Measurements from ENCODE around the gene MSX1. TPM values are rescaled to one million over a fixed set of nuclear protein-coding genes. Genes with fewer than 3 reads are reported as not detected.

The MSX1 gene
- total RNA-seq, 2 donors from 2014 or later: not detected

DNA sequence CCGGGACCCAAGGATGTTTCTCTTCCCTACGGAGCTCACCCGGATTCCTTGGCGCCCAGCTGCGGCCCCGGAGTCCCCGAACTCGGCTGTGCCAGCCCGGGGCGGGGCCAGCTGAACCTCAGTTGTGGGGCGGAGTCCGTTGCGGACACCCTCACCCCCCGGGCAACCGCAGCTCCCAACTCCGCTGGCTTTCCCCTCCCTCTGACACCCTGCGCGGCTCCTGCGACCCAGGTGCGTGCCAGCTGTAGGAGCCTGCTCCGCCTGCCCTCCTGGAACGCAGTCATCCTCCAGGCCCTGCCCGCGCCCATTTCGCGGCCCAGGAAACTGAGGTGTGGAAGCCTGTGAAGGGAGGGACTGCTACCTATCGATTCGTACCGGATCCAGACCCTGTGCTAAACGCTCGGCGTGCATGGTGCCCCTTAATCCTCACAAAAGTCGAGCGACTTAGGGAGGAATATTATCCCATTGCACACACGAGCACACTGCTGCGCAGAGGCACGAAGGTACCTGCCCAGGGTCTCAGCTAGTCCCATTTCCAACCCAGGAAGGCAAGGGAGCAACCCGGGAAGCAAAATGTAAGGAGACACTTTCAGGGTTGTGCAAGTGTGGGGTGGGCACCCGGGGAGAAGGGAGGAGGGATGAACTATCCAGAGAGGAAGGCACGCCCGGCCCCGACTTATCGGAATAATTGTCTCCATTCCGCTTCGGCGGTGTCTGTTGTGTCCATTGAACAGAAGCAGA, 12.3 kb downstream of the MSX1 start:
- H3K9me3 Mint-ChIP-seq: no peaks in the 10 kb centered on the region

DNA sequence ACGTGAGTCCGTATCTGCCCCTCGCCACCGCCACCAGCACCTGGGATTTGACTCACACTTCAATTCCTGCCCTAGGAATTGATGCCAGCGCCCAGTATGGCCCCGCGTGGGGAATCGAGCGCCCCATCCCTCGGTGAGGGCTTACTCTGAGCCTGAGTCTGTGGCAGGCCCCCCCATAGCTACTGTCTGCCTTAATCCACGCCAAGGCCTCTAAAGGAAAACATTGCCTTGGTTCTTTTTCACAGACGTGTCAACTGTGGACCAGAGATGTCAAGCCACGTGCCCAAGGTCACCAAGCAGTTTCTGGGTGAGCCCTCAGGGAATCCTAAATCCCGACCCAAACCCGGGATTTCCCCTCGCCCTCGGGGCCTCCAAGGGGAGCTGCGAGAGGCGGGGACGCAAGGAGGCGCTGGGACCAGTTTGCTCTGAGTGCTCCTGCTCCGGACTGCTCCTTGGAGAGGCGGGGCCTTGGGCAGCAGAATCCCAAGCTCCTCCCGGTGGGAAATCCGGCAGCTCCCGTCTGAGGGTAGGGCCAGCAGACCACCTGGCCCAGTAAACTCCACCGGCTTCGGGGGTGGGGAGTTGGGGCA, 12.9 kb downstream of the MSX1 start:
- no peaks in the 10 kb centered on the region for H3K36me3 Mint-ChIP-seq (ENCODE audit: insufficient read depth in 2 of 2)
- ATAC-seq (replicated peaks in 1 of 2): no peak
- H3K4me3 Mint-ChIP-seq: no peak overlapping the region
- peaks cover 23% of the 10 kb centered on the region for H3K4me1 Mint-ChIP-seq (ENCODE audit: low read depth)
- peaks cover 13% of the 10 kb centered on the region for H3K27me3 Mint-ChIP-seq (ENCODE audit: low read depth)
- no peak for DNase-seq
- H3K9me3 Mint-ChIP-seq: no peaks in the 10 kb centered on the region
- no peak overlapping the region for H3K27ac Mint-ChIP-seq

More for the DNA sequence above, 12.3 kb downstream of the MSX1 start:
- DNase-seq (no peak), ATAC-seq (replicated peaks in 1 of 2) (no peak)
- Mint-ChIP-seq H3K27ac (no peak overlapping the region), H3K36me3 (ENCODE audit: insufficient read depth in 2 of 2) (no peaks in the 10 kb centered on the region), H3K4me3 (peak overlapping the region; percentile 48 to 59), H3K4me1 (ENCODE audit: low read depth) (peaks cover 23% of the 10 kb centered on the region), H3K27me3 (ENCODE audit: low read depth) (peaks cover 8% of the 10 kb centered on the region)

DNA sequence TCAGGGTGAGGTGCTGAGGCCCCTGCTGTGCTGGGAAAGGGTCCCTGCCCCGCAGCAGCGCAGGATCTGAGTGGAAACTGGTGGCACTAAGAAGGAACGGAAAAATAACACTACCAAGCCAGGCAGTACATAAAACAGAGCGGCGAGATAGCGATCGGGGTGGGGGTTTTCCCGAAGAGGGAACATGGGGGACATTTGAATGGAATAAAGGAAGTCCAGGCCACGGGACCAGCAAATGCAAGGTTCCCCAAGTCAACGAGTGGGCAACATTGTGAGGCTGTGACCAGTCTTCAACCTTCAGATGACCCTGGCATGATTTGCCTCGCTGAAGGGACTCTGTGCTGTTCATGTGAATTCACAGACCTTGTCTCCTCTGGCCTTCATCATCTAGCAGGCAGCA, 13.7 kb downstream of the MSX1 start:
- Mint-ChIP-seq H3K36me3 (ENCODE audit: insufficient read depth in 2 of 2) (no peaks in the 10 kb centered on the region), H3K27me3 (ENCODE audit: low read depth) (peaks cover 18% of the 10 kb centered on the region), H3K4me3 (no peak overlapping the region), H3K9me3 (no peaks in the 10 kb centered on the region), H3K4me1 (ENCODE audit: low read depth) (peaks cover 23% of the 10 kb centered on the region), H3K27ac (no peak overlapping the region)
- ATAC-seq (replicated peaks in 1 of 2) (no peak), DNase-seq (no peak)

DNA sequence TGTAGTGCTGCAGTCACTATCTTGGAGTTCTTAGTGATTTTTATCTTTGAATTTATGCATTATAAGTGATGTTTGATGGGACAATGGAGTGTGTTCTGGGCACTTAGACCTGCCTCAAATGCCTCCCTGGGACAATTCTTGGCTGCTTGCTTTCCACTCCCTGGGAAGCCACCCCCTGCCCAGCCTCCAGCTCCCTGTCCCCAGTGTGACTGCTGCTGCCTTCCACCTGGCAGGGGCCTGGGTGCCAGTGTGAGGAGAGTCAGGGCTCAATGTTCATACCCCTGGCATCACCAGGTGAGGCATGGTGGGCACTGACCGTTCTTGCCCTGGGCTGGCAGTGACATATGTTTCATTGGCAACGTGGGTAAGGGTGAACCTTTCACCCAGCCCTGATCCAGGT, 14.8 kb downstream of the MSX1 start:
- peaks cover 18% of the 10 kb centered on the region for H3K4me1 Mint-ChIP-seq (ENCODE audit: low read depth)
- H3K4me3 Mint-ChIP-seq: no peak overlapping the region
- ATAC-seq (replicated peaks in 1 of 2) (no peak), DNase-seq (no peak)
- no peak overlapping the region for H3K27ac Mint-ChIP-seq
- no peaks in the 10 kb centered on the region for H3K36me3 Mint-ChIP-seq (ENCODE audit: insufficient read depth in 2 of 2)
- no peaks in the 10 kb centered on the region for H3K9me3 Mint-ChIP-seq
- peaks cover 21% of the 10 kb centered on the region for H3K27me3 Mint-ChIP-seq (ENCODE audit: low read depth)

DNA sequence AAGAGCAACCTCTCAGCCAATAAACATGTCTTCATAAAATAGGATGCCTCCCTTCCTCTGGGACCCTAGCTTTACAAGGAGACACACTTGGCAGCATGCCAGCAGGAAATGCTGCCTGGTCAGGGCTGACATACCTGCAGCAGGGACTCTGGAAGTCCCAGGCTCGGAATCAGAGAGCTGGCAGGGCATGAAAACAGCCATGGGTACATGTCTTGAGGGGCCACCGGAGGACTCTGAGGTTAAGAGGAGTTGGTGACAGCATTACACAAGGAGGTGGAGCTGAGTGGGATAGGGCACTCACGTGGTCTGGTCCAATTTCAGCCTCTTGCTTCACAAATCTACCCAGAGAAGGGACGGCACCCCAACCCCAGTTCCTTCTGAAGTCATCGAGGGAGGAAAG, 15.7 kb downstream of the MSX1 start:
- Mint-ChIP-seq H3K27ac (no peak overlapping the region), H3K4me3 (no peak overlapping the region), H3K27me3 (ENCODE audit: low read depth) (peaks cover 28% of the 10 kb centered on the region), H3K4me1 (ENCODE audit: low read depth) (peaks cover 13% of the 10 kb centered on the region), H3K36me3 (ENCODE audit: insufficient read depth in 2 of 2) (no peaks in the 10 kb centered on the region), H3K9me3 (no peaks in the 10 kb centered on the region)
- DNase-seq: no peak
- ATAC-seq (replicated peaks in 1 of 2): no peak

DNA sequence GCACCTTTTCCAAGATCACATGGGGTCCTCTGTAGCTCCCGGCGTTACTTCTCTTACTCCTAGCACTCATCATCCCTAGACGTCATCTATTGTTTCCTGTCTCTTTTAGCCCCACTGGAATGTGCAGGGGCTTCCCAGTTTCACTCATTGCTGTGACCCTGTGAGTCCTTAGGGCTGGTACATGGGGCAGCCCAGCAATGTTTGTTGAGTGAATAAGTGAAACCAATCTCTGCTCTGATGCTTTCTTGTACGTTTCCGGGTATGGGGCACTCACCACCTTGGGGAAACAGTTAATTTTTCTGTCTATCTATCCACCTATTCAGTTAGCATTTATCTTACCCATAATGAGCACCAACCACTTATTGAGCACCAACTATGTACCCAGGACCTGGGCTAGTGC, 16.1 kb downstream of the MSX1 start:
- Mint-ChIP-seq H3K4me1 (ENCODE audit: low read depth) (peaks cover 9% of the 10 kb centered on the region), H3K4me3 (no peak overlapping the region), H3K27me3 (ENCODE audit: low read depth) (peaks cover 28% of the 10 kb centered on the region), H3K9me3 (no peaks in the 10 kb centered on the region), H3K36me3 (ENCODE audit: insufficient read depth in 2 of 2) (no peaks in the 10 kb centered on the region), H3K27ac (no peak overlapping the region)
- DNase-seq: no peak
- ATAC-seq (replicated peaks in 1 of 2): no peak

DNA sequence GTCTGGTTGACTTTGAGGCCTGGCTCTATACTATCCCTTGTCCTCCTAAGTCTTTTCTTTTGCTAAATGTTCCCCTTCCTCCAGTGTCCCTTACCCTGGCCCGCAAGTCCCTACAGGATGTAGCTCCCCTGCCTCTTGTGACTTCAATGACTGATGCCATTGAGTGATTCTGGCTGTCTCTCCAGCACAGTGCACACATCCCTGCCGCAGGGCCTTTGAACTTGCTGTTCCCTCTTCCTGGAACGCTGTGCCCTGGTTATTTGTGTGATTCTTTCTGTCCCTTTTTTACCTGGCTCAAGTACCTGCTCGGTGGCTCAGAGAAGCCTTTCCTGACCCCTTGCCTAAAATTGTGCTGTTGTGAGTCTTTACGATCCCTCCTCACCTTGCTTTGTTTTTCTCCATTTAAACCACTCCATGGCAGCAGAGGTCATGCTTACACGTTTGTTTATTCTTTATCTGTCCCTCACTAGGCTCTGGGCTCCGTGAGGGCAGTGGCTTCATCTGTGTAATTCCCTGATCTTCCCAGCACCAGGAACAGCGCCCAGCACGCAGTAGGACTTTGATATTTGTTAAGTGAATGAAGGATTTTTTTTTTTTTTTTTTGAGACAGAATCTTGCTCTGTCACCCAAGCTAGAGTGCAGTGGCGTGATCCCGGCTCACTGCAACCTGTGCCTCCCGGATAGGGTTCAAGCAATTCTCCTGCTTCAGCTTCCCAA, 17.6 kb downstream of the MSX1 start:
- H3K27ac Mint-ChIP-seq: no peak overlapping the region
- no peak for DNase-seq
- H3K36me3 Mint-ChIP-seq (ENCODE audit: insufficient read depth in 2 of 2): no peaks in the 10 kb centered on the region
- peaks cover 43% of the 10 kb centered on the region for H3K27me3 Mint-ChIP-seq (ENCODE audit: low read depth)
- H3K9me3 Mint-ChIP-seq: no peaks in the 10 kb centered on the region
- H3K4me1 Mint-ChIP-seq (ENCODE audit: low read depth): no peaks in the 10 kb centered on the region
- no peak overlapping the region for H3K4me3 Mint-ChIP-seq
- ATAC-seq (replicated peaks in 1 of 2): no peak

DNA sequence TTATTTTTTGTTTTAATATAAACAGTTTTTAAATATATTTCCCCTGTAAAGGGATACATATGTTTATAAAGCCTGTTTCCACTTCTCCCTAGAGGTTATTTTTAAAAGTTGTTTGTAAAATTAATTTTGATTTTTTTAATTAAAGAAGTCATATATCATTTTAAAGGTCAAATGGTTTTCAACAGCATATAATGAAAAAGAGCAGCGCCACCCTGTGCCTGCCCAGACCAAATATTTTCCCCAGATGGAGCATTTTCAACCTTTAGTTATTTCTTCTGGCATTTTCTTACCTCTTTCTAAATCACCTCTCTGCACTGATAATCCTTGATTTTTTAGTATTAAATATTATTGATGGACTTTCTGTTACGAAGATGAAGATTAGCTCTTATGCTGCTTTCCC, 21.0 kb downstream of the MSX1 start:
- Mint-ChIP-seq H3K9me3 (no peaks in the 10 kb centered on the region), H3K4me3 (no peak overlapping the region), H3K27me3 (ENCODE audit: low read depth) (peaks cover 55% of the 10 kb centered on the region), H3K4me1 (ENCODE audit: low read depth) (no peaks in the 10 kb centered on the region), H3K36me3 (ENCODE audit: insufficient read depth in 2 of 2) (no peaks in the 10 kb centered on the region), H3K27ac (no peak overlapping the region)
- ATAC-seq (replicated peaks in 1 of 2) (no peak), DNase-seq (no peak)

DNA sequence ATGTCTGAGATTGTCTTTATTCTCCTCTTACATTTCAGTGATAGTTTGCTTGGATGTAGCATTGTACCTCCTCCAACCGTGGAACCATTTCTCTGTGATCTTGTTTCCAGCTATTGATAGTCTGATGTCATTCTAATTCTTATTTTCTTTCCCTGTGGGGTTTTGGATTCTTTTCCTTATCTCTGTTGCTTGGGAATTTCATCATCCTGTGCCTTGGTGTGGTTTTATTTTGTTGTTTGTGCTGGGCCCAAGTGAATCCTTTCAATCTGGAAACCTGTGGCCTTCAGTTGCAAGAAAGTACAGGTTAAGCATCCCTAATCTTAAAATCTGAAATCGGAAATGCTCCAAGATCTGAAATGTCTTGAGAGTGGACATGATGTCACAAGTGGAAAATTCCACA, 22.0 kb downstream of the MSX1 start:
- peaks cover 55% of the 10 kb centered on the region for H3K27me3 Mint-ChIP-seq (ENCODE audit: low read depth)
- H3K4me1 Mint-ChIP-seq (ENCODE audit: low read depth): no peaks in the 10 kb centered on the region
- no peak overlapping the region for H3K27ac Mint-ChIP-seq
- ATAC-seq (replicated peaks in 1 of 2) (no peak), DNase-seq (no peak)
- H3K4me3 Mint-ChIP-seq: no peak overlapping the region
- no peaks in the 10 kb centered on the region for H3K36me3 Mint-ChIP-seq (ENCODE audit: insufficient read depth in 2 of 2)
- no peaks in the 10 kb centered on the region for H3K9me3 Mint-ChIP-seq

DNA sequence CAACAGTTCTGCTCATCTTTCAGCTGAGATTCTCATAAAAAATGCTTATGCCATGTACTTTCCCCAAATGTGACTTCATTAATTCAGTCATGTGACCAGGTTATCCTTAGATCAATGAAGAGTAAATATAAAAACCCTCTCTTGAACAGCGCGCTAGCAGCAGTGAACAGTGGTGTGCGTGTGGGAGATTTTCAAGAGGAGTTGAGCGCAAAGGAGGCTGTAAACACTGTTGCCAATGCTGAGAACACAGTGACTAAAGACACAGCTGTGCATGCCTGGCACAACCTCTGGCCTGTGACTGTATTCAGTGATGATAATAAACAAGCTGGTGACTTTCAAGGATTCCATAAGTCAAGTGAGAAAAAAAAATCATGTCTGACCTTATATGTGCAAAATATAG, 25.1 kb downstream of the MSX1 start:
- Mint-ChIP-seq H3K4me1 (ENCODE audit: low read depth) (no peaks in the 10 kb centered on the region), H3K9me3 (no peaks in the 10 kb centered on the region), H3K27ac (no peak overlapping the region), H3K27me3 (ENCODE audit: low read depth) (peaks cover 42% of the 10 kb centered on the region), H3K36me3 (ENCODE audit: insufficient read depth in 2 of 2) (no peaks in the 10 kb centered on the region), H3K4me3 (no peak overlapping the region)
- ATAC-seq (replicated peaks in 1 of 2) (no peak), DNase-seq (no peak)

DNA sequence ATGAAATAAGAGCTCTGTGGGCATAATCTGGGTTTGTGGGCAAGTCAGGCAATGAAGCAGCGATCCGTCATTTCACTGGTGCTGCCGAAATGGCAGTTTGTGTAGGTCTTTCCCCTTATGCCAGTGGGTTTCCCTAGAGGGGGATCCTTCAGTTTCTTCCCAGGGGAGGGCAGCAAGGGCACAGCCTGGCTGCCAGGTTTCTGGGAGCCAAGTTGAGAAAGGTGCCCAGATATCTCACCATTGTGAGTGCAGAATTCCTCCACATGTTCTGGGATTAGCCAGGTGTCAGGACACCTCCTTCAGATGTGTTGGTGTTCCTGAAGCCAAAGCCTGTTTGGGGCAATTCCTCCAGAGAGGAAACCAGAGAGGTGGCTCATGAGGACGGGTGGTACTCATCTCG, 28.0 kb downstream of the MSX1 start:
- no peaks in the 10 kb centered on the region for H3K4me1 Mint-ChIP-seq (ENCODE audit: low read depth)
- no peak overlapping the region for H3K4me3 Mint-ChIP-seq

DNA sequence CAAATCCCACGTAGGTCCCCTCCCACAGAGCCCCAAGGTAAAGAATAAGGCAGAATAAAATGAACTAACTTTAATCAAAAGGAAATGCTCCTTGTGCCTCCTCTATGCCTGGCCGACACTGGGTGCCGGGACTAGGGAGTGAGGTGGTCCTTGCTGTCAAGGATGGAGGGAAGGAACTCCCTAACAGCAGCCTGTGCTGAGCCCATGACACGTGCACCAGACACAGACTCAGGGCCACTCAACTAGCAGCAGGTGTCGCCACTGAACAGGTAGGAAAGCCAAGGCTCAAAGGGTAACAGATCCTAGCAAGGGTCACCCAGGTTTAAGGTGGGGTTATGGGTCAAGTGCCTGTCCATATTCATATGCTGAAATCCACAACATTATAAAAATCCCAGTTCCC, 29.2 kb downstream of the MSX1 start:
- no peaks in the 10 kb centered on the region for H3K4me1 Mint-ChIP-seq (ENCODE audit: low read depth)
- no peak for DNase-seq
- no peak overlapping the region for H3K27ac Mint-ChIP-seq
- no peaks in the 10 kb centered on the region for H3K9me3 Mint-ChIP-seq
- H3K36me3 Mint-ChIP-seq (ENCODE audit: insufficient read depth in 2 of 2): peaks cover 0 to 2% of the 10 kb centered on the region in 2 donors
- H3K27me3 Mint-ChIP-seq (ENCODE audit: low read depth): peaks cover 23% of the 10 kb centered on the region
- H3K4me3 Mint-ChIP-seq: no peak overlapping the region
- no peak for ATAC-seq (replicated peaks in 1 of 2)

More for the DNA sequence above, 28.0 kb downstream of the MSX1 start:
- Mint-ChIP-seq H3K27ac (no peak overlapping the region), H3K27me3 (ENCODE audit: low read depth) (peaks cover 28% of the 10 kb centered on the region), H3K9me3 (no peaks in the 10 kb centered on the region), H3K36me3 (ENCODE audit: insufficient read depth in 2 of 2) (peaks cover 0 to 2% of the 10 kb centered on the region in 2 donors)
- ATAC-seq (replicated peaks in 1 of 2) (no peak), DNase-seq (no peak)

DNA sequence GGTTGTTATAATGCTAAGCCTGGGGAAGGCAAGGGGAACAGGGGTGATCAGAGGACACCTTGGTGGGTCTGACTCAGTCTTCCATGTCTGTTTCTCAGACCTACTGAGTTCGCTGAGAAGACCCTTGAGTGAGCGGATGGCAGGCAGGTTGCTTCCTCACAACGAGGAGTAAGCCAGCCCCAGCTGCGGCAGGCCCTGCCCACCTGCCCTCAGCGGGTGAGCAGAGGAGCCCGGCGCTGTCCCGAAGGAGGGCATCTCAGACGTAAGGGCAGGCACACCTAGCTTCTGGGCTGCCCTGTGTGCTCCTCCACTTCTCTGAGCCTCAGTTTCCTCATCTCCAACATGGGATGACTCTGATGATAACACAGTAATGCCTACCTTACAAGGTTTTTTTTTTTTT, 30.3 kb downstream of the MSX1 start:
- H3K36me3 Mint-ChIP-seq (ENCODE audit: insufficient read depth in 2 of 2): peaks cover 0 to 2% of the 10 kb centered on the region in 2 donors
- no peaks in the 10 kb centered on the region for H3K4me1 Mint-ChIP-seq (ENCODE audit: low read depth)
- no peak overlapping the region for H3K4me3 Mint-ChIP-seq
- no peak for ATAC-seq (replicated peaks in 1 of 2)
- H3K27ac Mint-ChIP-seq: no peak overlapping the region
- H3K9me3 Mint-ChIP-seq: no peaks in the 10 kb centered on the region
- no peak for DNase-seq
- H3K27me3 Mint-ChIP-seq (ENCODE audit: low read depth): peaks cover 23% of the 10 kb centered on the region
